ENCODE measurements around the gene MTCH2.

MTCH2 gene

GRCh38 chr11:47631473-47631872, 10.9 kb downstream of the MTCH2 start:
- no peak for DNase-seq

GRCh38 chr11:47628026-47628425, 14.3 kb downstream of the MTCH2 start:
- DNase-seq, result no peak

- no peak for DNase-seq
Observed at GRCh38 chr11:47626234-47626633, 16.1 kb downstream of the MTCH2 start.

DNA sequence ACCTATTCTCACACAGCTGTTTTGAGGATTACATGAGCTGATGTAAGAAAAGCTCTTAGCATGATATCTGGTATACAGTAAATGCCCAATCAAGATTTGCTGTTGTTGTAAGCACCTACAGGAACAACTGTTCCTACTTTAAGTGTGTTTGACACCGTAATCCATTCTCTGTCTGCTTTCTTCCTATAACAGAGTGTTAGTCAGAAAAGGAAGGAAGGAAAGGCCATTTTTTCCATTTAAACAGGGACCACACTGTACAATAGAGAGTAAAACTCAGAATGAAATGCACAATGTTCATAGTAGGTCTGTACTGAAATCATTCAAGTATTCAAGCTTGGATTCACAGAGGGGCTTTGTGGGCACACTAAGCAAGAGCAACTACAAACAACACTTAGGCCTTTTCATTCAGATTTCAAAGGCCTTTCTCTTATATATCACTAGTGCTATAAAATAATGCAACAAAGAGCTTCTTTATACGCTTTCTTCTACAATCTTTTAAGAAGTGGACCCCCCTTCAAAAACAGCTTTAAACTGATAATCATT, 21.5 kb downstream of the MTCH2 start:
- DNase-seq, result no peak

DNA sequence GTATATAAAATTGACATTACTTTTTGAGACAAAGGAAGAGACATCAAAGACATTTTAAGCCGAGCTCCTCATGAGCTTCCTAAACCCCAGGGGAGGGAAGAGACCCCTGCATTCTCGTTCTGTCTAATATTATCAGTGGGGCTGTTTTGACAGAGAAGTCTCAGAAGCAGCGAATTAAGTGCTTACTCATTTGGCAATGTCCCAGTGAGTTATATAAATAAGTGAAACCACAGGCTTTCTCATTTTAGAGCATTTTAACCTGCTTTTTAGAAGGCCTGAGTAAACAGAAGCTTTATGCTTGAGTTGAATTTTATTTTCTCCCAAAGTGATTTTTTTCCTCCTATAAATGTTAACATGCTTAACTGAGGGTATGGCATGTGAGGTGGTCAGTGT, 24.9 kb downstream of the MTCH2 start:
- DNase-seq, result no peak

DNA sequence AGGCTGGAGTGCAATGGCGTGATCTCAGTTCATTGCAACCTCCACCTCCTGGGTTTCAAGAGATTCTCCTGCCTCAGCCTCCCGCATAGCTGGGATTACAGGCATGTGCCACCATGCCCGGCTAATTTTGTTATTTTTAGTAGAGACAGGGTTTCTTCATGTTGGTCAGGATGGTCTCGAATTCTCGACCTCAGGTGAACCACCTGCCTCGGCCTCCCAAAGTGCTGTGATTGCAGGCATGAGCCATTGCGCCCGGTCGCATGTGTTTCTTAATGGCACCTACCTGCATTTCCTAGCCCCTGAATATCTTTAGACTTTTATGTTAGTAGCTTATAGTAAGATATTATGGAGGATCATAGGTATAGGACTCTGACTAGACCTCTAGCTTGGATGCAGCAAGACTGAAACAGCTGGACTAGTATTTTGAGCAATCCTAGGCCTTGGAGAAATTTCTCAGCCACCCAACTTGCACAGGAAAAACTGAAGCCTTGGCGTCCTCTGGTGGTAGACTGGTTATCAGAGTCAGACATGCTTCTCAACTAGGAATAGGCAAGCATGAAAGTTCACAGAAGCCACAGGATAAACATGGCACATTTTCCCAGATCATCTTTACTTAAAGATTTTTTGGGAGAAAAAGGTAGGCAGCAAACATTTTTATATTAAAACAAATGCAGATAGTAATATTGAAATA, 25.5 kb downstream of the MTCH2 start:
- no peak for DNase-seq

- DNase-seq, result no peak
Observed at GRCh38 chr11:47615249-47615648, 27.1 kb downstream of the MTCH2 start.

DNA sequence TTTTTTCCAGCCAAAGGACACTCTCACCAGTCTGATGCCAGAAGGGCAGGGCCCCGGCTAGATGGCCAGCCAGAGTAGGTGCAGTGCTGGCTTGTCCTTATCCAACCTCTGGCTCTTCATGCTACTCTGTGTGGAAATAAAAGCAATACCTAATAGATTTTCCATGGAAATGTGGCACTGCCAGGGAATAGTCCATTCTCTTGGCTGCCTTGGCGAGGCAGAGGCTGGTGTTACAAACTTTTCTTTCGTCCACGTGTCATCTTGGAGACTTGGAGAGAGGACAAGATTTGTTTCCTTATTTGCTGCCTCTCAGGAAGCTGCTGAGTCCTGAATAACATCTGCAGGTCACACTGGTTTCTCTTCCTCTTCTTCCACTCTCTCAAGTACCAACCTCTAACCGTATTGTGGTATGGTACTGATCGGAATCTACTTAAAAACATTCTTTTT, 31.0 kb downstream of the MTCH2 start:
- no peak for DNase-seq

- DNase-seq, result no peak
Observed at GRCh38 chr11:47609675-47610074, 32.7 kb downstream of the MTCH2 start.

- no peak for DNase-seq
Observed at GRCh38 chr11:47607380-47607779, 35.0 kb downstream of the MTCH2 start.

DNA sequence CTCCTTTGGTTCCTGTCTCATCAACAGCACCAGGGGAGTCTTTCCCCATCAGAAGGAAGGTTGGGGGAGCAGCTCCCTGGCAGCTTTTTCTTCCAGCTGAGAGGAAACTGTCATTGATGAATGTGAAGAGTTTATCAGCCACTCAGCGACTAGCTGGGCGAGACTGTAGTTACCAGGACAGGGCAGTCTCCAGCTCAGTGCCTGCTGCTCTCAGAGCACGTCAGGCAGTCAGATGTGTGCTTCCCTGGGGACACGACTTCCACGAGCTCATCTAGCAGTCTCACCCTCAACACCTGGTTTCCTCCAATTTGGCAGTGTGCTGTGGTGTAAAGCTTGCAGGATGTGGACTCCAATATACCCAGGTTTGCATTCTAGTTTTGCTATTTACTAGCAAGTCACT, 35.6 kb downstream of the MTCH2 start:
- no peak for DNase-seq

DNA sequence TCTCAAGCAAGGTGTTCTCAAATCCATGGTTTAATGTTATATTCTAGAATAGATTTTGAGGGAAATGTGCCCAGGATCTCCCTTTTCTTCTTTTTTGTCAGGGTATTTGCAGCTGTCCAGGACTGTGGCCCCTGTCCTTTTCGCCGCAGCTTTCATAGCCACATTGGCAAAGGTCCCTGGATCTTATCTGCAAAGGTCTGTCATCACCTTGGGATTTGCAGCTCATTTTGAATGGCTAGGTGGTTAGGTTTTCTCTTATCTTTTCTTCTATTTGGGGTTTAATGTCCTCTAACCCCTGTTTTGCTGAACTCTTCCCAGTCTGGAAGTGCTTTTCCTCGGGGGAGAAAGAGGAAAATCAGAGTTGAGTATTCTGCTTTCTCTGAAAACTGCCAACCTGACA, 36.4 kb downstream of the MTCH2 start:
- DNase-seq, result no peak

- no peak for DNase-seq
Observed at GRCh38 chr11:47603295-47603694, 39.1 kb downstream of the MTCH2 start.

DNA sequence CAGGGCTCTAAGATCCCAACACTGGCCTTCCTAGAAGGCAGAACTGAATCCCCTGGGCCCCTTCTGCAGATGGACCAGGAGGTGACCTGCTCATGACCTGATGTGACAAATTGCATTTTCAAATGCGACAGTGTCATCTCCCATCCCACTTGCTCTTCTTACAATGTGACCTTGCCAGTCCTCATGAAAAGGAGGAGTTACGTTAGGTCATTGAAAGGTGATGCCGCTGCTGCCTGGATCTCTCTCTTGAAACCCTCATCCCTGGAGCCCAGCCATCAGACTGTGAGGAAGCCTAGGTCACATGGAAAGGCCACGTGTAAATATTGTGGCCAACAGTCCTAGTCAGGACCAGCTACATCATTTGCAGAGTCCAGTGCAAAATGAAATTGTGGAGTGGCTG, 42.5 kb downstream of the MTCH2 start:
- no peak for DNase-seq

DNA sequence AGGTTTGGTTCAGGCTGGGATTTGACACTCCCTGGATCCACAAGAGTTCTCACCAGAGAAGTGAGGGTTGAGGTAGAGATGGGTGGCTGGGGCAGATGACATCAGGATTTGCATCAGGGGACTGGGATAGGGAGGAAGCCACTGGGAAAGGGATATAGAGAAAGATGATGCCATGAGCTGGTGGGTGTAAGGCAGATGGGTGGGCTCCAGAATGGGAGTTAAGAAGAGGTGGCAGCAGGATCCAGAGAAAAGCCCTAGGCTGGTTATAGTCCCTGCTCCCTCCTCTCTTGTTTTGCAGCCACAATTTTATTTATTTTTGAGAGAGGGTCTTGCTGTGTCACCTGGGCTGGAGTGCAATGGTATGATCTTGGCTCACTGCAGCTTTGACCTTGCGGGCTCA, 46.4 kb downstream of the MTCH2 start:
- no peak for DNase-seq

DNA sequence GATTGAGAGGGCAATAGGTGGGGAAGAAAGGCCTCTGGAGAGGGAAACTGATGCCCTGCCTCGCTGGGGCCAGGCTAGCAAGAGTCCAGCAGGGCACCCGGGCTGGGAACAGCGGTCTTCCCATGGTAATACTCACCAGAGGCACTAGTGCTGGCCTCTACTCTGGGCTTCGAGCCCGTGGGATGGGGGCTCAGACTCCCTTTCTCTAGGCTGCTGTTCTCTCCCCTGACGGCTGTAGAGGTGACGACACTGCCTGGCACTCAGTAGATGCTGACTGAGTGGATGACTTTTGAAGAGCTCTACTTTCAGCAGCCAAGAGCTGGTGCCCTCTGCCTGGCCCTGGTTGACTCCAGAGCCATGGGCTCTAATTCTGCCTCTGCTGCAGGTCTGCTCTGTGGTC, 47.3 kb downstream of the MTCH2 start:
- DNase-seq, result no peak

DNA sequence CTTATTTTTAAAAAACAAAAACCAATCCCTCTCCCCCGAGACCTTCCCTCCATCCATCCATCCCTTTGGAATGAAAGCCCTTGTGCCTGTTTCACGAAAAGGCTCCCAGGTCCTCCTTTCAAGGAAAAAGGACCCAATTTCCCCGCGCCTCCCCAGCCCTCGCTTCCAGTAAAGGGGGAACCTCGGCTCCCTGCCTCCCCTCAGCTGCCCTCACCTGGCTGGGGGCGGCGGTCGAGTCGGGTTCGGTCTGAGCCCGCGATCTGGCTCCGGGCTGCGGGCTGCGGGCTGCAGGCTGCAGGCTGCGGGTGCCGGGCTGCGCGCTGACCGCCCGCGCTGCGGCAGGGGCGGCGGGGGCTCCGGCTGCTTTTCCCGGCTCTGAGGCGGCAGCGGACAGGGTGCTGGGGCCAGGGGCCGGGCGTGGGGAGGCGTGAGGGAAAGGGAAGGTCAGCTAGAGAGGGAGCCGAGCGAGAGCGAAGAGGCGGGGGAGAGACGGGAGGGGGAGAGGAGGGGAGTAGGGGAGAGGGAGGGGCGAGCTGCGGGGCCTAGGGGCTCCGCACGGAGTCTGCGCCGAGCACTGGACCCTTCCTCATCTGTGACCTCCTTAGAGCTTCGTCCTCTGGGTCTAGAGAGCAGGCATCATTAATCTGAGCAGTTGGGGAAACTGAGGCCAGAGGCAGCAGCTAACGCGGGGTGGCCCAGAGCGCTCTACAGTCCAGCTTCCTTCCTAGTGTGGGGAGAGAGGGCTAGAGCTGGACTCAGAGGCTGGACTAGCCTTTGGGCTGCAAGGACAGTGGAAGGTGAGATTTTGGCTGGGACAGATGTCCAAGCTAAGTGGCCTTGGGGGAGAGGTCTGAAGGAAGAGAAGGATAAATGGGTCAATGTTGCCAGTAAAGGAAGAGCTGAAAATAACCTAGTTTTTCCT, 48.2 kb downstream of the MTCH2 start, which contains the start of gene C1QTNF4:
Gene C1QTNF4, minus strand, starts transcription at position 478 of the 922 bp plus-strand sequence. CDS start 3,601 bp downstream, outside the sequence.
- DNase-seq, result no peak

DNA sequence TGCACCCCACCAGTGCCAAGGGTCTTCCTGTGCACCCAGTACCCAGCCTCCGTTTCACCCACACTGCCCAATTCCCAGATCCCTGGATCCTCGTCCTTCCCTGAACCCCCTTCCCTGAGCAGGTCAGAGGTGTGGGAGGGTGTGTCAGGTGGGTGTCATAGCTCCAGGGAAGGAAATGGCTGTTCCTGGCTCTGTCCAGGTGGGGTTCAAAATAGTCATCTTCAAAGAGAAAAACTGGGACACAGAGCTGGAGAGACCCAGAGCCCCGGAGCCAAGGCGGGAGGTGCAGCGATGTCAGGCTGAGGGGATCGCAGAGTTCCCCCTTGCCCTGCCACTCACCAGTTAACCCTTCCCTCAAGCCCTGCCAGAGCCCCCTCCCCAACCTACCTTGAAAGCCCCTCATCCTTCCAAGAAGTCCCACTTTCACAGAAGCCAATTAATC, 48.8 kb downstream of the MTCH2 start:
- DNase-seq, result no peak

DNA sequence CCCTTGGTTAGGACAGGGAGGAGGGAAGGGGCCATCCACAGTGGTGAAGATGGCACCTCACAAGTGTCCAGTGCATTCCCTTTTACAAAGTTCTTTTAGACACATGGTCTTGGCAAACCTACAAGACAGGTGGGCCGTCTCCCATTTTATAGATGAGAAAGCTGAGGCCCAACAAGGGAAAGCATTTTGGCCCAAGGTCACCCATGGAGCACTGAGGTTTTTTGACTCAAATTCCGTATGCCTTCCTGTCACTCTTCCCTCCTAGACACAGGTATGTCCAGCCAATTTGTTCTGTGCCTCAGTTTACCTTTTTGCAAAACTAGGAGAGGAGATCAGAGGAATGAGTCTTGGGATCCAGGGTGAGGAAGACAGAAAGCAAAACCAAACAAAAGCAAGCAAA, 49.4 kb downstream of the MTCH2 start:
- DNase-seq, result no peak

DNA sequence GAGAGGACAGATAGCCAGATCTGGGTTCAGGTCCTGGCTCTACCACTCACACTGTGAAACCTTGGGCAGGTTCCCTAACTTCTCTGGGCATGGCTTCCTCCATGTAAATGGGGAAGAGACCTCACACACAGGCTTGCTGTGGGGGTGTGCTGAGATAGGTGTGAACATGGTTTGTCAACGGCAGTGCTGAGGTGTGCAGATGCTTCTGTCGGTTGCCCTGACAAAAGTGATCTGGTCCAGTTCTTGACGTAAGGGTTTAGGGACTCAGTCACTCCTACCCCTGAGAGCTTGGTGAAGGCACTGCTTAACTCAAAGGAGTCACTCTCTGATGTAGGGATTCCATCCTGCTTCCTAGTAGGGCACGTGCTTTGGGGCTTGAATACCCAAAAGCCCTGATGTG, 50.1 kb downstream of the MTCH2 start:
- no peak for DNase-seq

DNA sequence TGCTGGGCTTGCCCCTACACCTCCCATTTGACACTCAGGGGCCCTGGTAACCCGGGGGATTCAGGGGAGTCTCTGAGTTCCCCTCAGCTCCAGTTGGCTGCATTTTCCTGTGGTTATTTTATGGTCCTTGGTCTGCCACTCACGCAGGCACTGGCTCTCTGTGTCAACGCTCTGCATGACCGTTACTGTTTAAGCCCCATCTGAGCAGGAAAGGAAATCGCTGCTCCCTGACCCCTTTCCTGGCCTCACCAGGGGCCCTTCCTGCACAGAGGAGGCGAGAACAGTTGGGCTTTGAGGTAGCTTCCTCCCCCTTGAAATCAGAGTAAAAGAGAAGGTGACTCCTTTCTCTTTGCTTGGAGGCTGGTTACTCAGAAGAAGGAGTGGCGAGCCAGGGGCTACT, 50.6 kb downstream of the MTCH2 start:
- no peak for DNase-seq

DNA sequence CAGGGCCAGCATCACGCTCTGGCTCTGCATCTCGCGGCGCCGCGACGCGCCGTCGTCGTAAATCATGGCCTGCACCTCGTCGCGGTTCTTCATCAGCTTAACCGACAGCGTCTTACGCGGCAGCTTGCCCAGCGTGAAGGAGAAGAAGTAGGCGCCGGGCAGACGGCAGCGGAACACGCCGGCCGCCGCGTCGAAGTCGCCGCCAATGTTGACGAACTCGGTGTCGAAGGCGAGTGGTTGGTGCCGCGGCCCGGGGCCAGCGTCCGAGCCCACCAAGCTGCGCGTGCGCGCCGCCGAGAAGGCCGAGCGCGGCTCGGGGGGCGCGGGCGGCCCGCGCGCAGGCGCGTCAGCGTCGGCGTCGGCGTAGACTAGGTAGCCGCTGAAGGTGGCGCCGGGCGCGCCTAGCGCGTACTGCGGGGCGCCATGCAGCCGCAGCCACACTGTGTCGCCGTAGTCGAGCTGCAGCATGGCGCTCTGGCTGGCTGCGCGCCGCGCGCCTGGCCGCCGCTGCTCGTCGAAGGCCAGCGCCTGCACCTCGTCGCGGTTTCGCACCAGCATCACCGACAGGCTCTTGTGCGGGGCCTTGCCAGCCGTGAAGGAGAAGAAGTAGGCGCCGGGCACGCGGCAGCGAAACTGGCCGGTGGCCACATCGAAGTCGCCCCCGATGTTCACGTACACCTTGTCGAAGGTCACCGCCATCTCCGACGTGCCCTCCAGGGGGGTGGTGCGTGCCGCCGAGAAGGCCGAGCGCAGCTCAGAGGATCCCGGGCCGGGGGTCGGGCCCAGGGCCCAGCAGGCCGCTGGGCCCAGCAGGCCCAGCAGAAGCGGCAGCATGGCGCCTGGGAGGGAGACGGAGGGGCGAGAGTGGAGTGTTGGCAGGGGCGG, 52.1 kb downstream of the MTCH2 start:
- no peak for DNase-seq

DNA sequence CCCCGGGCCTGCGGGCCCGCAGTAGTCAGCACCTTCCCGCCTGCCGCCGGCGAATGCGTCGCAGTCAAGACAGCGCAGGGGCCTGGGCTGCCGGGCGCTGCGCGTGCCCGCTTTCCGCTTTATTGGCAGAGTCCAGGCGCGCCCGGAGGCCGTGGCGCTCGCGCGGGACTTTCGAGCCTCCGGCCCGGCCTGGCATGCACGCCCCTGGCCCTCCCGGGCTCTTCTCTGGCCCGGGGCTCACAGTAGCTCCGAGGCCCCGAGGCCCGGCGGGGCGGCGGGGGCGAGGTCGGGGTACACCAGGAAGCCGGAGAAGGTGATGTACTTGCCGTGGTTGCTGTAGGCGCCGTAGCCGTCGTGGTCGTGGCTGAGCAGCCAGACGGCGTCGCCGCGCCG, 52.8 kb downstream of the MTCH2 start:
- no peak for DNase-seq
